Loucy (cell line): Measurements from ENCODE around the gene DGKI.

Experiments used
- CTCF ChIP-seq: fragments of 200-600 bp; sonication (generic); conservative IDR thresholded peaks from 2 replicates; pipeline ENCODE4 v1.5.1; 2014; ENCODE audit warnings: mild to moderate bottlenecking, antibody characterized with exemption, low read length
- EZH2phosphoT487 ChIP-seq: fragments of 200-600 bp; IDR thresholded peaks from 2 replicates; pipeline ENCODE4 v1.6.1; 2018; ENCODE audit warnings: antibody characterized with exemption, mild to moderate bottlenecking, moderate library complexity, borderline replicate concordance

- TF ChIP-seq EZH2phosphoT487 (no peak), CTCF (no peak)
Measured at GRCh38 chr7:137363683-137364082, 483.1 kb downstream of the DGKI start.
